IMR-90 (cell line): ENCODE results near the gene RUNX1. TPM values are rescaled to one million over a fixed set of nuclear protein-coding genes. Genes with fewer than 3 reads are reported as not detected.

Experiments used
- ATAC-seq: fragments of 200-7000 bp; cut with Tn5 transposase; 2 replicates; pipeline ENCODE4 v1.9.1; 2020; ENCODE audit warnings: low read depth, mild to moderate bottlenecking, moderate library complexity
- BruUV-seq: library from RNA; stranded (reverse); fragments of 400-500 nt; replicated peaks from 2 replicates; lab custom pipeline; 2021; lab: Mats Ljungman, UMichigan
- CTCF ChIA-PET: fragments of 300-600 bp; formaldehyde crosslinking; extraction: SDS; loops from one replicate; lab custom pipeline; 2021; ENCODE audit warnings: antibody characterized with exemption; lab: Yijun Ruan, JAX
- POLR2A ChIA-PET: fragments of 300-600 bp; sonication (Branson Sonifier 250); formaldehyde crosslinking; loops from one replicate; lab custom pipeline; 2022; ENCODE audit warnings: antibody characterized with exemption; ENCODE audit not compliant: unreplicated experiment; lab: Charles Lee
- DNase-seq: peaks from one replicate; pipeline ENCODE4 v3.0.0; 2013
- H2AFZ ChIP-seq: replicated peaks from 2 replicates; pipeline ENCODE3; 2013; ENCODE audit warnings: low read length, mild to moderate bottlenecking; ENCODE audit not compliant: poor library complexity
- H2AK5ac ChIP-seq: 2 replicates; pipeline ENCODE4 v1.6.1; 2013; ENCODE audit warnings: low read depth, low read length, inconsistent platforms
- H2AK9ac ChIP-seq: replicated peaks from 2 replicates; pipeline ENCODE3; 2013; ENCODE audit warnings: mild to moderate bottlenecking, low read depth, low read length, moderate library complexity; ENCODE audit not compliant: poor library complexity
- H2BK120ac ChIP-seq: 2 replicates; pipeline ENCODE4 v1.6.1; 2013; ENCODE audit warnings: low read depth, low read length, inconsistent platforms
- H2BK15ac ChIP-seq: 3 replicates; pipeline ENCODE4 v1.6.1; 2013; ENCODE audit warnings: low read depth, low read length, inconsistent platforms
- H2BK20ac ChIP-seq: 2 replicates; pipeline ENCODE4 v1.6.1; 2013; ENCODE audit warnings: low read depth, mild to moderate bottlenecking, inconsistent platforms, low read length, moderate library complexity
- H2BK5ac ChIP-seq: 2 replicates; pipeline ENCODE4 v1.6.1; 2013; ENCODE audit warnings: mild to moderate bottlenecking, low read depth, low read length, inconsistent platforms; ENCODE audit not compliant: poor library complexity, severe bottlenecking
- H3K14ac ChIP-seq: replicated peaks from 2 replicates; pipeline ENCODE4 v1.6.1; 2013; ENCODE audit warnings: low read depth, low read length, inconsistent platforms
- H3K18ac ChIP-seq: 2 replicates; pipeline ENCODE4 v1.6.1; 2013; ENCODE audit warnings: low read depth, low read length, control low read depth
- H3K23ac ChIP-seq: 2 replicates; pipeline ENCODE4 v1.6.1; 2013; ENCODE audit warnings: low read depth, low read length, inconsistent platforms
- H3K27ac ChIP-seq: 2 replicates; pipeline ENCODE4 v1.5.1; 2013; ENCODE audit warnings: mild to moderate bottlenecking, control low read depth, low read length; ENCODE audit not compliant: insufficient read depth
- H3K27me3 ChIP-seq: 2 replicates; pipeline ENCODE4 v1.6.1; 2013; ENCODE audit warnings: low read length; ENCODE audit not compliant: control insufficient read depth, insufficient read depth
- H3K36me3 ChIP-seq: 2 replicates; pipeline ENCODE4 v1.6.1; 2013; ENCODE audit warnings: low read length, mixed read lengths; ENCODE audit not compliant: control insufficient read depth, insufficient read depth
- H3K4ac ChIP-seq: 2 replicates; pipeline ENCODE4 v1.6.1; 2013; ENCODE audit warnings: low read depth, low read length, inconsistent platforms
- H3K4me1 ChIP-seq: 2 replicates; pipeline ENCODE4 v1.6.1; 2013; ENCODE audit warnings: low read length, mixed read lengths; ENCODE audit not compliant: control insufficient read depth, insufficient read depth
- H3K4me2 ChIP-seq: 2 replicates; pipeline ENCODE4 v1.6.1; 2013; ENCODE audit warnings: low read depth, mild to moderate bottlenecking, control low read depth, low read length, moderate library complexity
- H3K4me3 ChIP-seq: 2 replicates; pipeline ENCODE4 v1.5.1; 2013; ENCODE audit warnings: low read depth, mild to moderate bottlenecking, control low read depth, low read length, moderate library complexity; ENCODE audit not compliant: insufficient read depth
- H3K56ac ChIP-seq: 2 replicates; pipeline ENCODE4 v1.6.1; 2013; ENCODE audit warnings: low read length, inconsistent platforms; ENCODE audit not compliant: insufficient read depth; ENCODE audit errors: extremely low read depth
- H3K79me1 ChIP-seq, 2 experiments: 2 replicates each; pipeline ENCODE4 v1.6.1; 2013; ENCODE audit warnings: low read length in 2 of 2, inconsistent platforms in 1 of 2, low read depth in 1 of 2
- H3K9ac ChIP-seq: 2 replicates; pipeline ENCODE4 v1.6.1; 2013; ENCODE audit warnings: low read depth, low read length, control low read depth
- H3K9me1 ChIP-seq: 2 replicates; pipeline ENCODE4 v1.6.1; 2013; ENCODE audit warnings: low read length, inconsistent platforms; ENCODE audit not compliant: insufficient read depth
- H3K9me3 ChIP-seq: 2 replicates; pipeline ENCODE4 v1.6.1; 2013; ENCODE audit warnings: low read length; ENCODE audit not compliant: control insufficient read depth, insufficient read depth
- H4K20me1 ChIP-seq: 2 replicates; pipeline ENCODE4 v1.6.1; 2013; ENCODE audit warnings: low read length, inconsistent platforms; ENCODE audit not compliant: insufficient read depth
- H4K5ac ChIP-seq: 2 replicates; pipeline ENCODE4 v1.6.1; 2013; ENCODE audit warnings: mild to moderate bottlenecking, low read depth, low read length, control low read depth
- H4K8ac ChIP-seq, 2 experiments: 2 replicates each; pipeline ENCODE4 v1.6.1; 2013; ENCODE audit warnings: low read depth in 2 of 2, low read length in 2 of 2, control low read depth in 1 of 2, inconsistent platforms in 1 of 2
- H4K91ac ChIP-seq: 2 replicates; pipeline ENCODE4 v1.6.1; 2013; ENCODE audit warnings: low read depth, low read length, inconsistent platforms; ENCODE audit not compliant: insufficient read depth
- CHD1 ChIP-seq: IDR thresholded peaks from 2 replicates; pipeline ENCODE4 v1.6.1; 2012; ENCODE audit warnings: low read depth, low read length, improper control_type of control experiment
- FOS ChIP-seq: fragments of 150-350 bp; IDR thresholded peaks from 2 replicates; pipeline ENCODE4 v1.6.1; 2016; ENCODE audit warnings: low read depth, low read length
- POLR2A ChIP-seq: IDR thresholded peaks from 2 replicates; pipeline ENCODE4 v1.6.1; 2012; ENCODE audit warnings: mild to moderate bottlenecking, low read depth, low read length
- RAD21 ChIP-seq: IDR thresholded peaks from 2 replicates; pipeline ENCODE4 v1.6.1; 2012; ENCODE audit warnings: low read length, improper control_type of control experiment
- WGBS, 2 experiments: methylation state at CpG; one replicate each; pipeline versions ENCODE4 v1.1.5 to v1.1.7; 2013; ENCODE audit warnings: missing lambda C conversion rate in 2 of 2; ENCODE audit not compliant: insufficient read length in 1 of 2; ENCODE audit errors: extremely low coverage in 2 of 2; 5-methylcytosine and 5-hydroxymethylcytosine counted together
- dilution Hi-C: fragments of 300-500 bp; cut with HindIII; formaldehyde crosslinking; loops from one replicate; pipeline ENCODE4 v1.14.3; 2018; ENCODE audit warnings: low sequenced_read_pairs; ENCODE audit not compliant: unreplicated experiment
- in situ Hi-C: fragments of 300-500 bp; cut with MboI; formaldehyde crosslinking; loops from 3 replicates; pipeline ENCODE4 v1.14.3; 2019; ENCODE audit warnings: low sequenced_read_pairs, inconsistent platforms, mixed read lengths
- intact Hi-C: fragments of 100-400 bp; cut with micrococcal nuclease; formaldehyde crosslinking; loops from 2 replicates; pipeline ENCODE4 v1.10.0; 2022
- polyA plus RNA-seq, 3 experiments: library from polyadenylated mRNA; depleted of rRNA; stranded (reverse); fragments of >200 nt; gene quantifications; 2 replicates each; pipeline ENCODE4 v1.2.3, GENCODE V29; 2012; ENCODE audit warnings: low replicate concordance in 1 of 3
- total RNA-seq: library from RNA; depleted of rRNA; stranded (reverse); fragments of >200 nt; gene quantifications from 2 replicates; pipeline ENCODE4 v1.2.3, GENCODE V29; 2012

Gene RUNX1
- total and polyA plus RNA-seq, 2 of the 4 experiments (the other 2 are of a cell fraction), result 34.5 to 56.5 TPM

DNA sequence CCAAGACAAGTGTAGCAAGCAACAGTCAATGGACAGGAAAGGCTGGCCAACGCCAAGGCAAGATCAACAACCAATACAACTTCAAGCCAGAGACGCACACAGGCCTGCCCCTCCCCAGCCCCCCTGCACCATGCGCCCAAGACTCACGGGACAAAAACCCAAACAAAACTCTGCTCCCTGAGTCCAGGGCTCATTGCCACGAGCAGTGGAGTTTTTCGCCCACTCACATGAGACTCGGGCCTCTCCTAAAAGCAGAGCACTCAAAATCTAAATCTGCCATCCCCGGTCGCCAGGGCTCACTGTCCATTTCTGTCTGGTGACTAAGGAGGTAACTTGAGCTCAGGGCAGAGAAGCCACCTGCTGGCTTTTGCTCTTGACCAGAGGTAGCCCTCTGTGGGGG lies 205.5 kb downstream of the RUNX1 start:
- Histone ChIP-seq H3K36me3 (peaks cover 53% of the 10 kb centered on the region), H3K23ac (peak overlapping the region; percentile 48; the same call in 1 of the 2 replicates)

More for the DNA sequence above, 205.5 kb downstream of the RUNX1 start:
- Histone ChIP-seq H3K56ac (no peak overlapping the region), H3K4me2 (no peak overlapping the region), H2BK20ac (no peak overlapping the region), H3K27ac (no peak overlapping the region), H2AK5ac (no peak overlapping the region), H2BK120ac (no peak overlapping the region), H2BK5ac (peak overlapping the region; percentile 62), H2BK15ac (no peak overlapping the region), H4K91ac (no peak overlapping the region), H4K5ac (no peak overlapping the region), H3K9me3 (no peaks in the 10 kb centered on the region), H4K8ac (peak overlapping the region in 1 of 2 experiments; percentile 58; a peak in 1 of 4 replicates), H4K20me1 (peaks cover 97% of the 10 kb centered on the region), H3K27me3 (no peaks in the 10 kb centered on the region), H3K4me3 (no peak overlapping the region), H3K18ac (peak overlapping the region; percentile 24; the same call in 1 of the 2 replicates), H3K9me1 (peaks cover 68% of the 10 kb centered on the region), H3K4ac (0 out of 2 replicates have a peak overlapping the region, but pooled peaks have one; percentile 16), H3K4me1 (peaks cover 45% of the 10 kb centered on the region), H3K14ac (peak overlapping the region; percentile 69; the same call in 1 of the 2 replicates), H2AK9ac (no peak overlapping the region), H2AFZ (no peak overlapping the region), H3K79me1 (peaks cover 55 to 90% of the 10 kb centered on the region in 2 experiments), H3K9ac (no peak overlapping the region)
- BruUV-seq, result no TSS peak
- TF ChIP-seq RAD21 (no peak), FOS (no peak), CHD1 (no peak), POLR2A (no peak)
- dilution Hi-C loops (no loop called here), intact Hi-C loops (no loop called here), in situ Hi-C loops (no loop called here)
- 20% methylated on average over 1 of the region's 9 CpGs; no CpG with 5 or more reads in 1 of the 2 experiments for WGBS, 2 experiments
- POLR2A ChIA-PET, result interaction anchor here (0.5 to 0.7 kb wide), 2 partner anchors 27 to 1476 kb away, joined by 3 to 8 read pairs; partner anchors contain the start of gene MORC3
- CTCF ChIA-PET, result no interaction called here
- ATAC-seq (0 out of 2 replicates have a peak, but pooled peaks have one; percentile 2), DNase-seq (peak; percentile 49)
